SH-SY5Y (cell line): ENCODE measurements around the gene IQSEC3.

Experiments
- GATA2 ChIP-seq: IDR thresholded peaks from 2 replicates; pipeline ENCODE4 v1.6.1; 2011; ENCODE audit warnings: mild to moderate bottlenecking, low read depth, low read length
- GATA3 ChIP-seq: IDR thresholded peaks from 2 replicates; pipeline ENCODE4 v1.6.1; 2011; ENCODE audit warnings: low read depth, mild to moderate bottlenecking, low read length, moderate library complexity

GRCh38 chr12:57539-57938 lies 9.0 kb upstream of the IQSEC3 start:
- no peak for TF ChIP-seq GATA3
- no peak for TF ChIP-seq GATA2
